Stimulated activated CD8-positive, alpha-beta memory T cell treated with anti-CD3 and anti-CD28 coated beads, Interleukin-12 subunit alpha, Interleukin-12 subunit beta, amount 100 ng/mL, for 4 hours (primary cell): ENCODE results near the gene RBFA.
A peak's percentile ranks its signal among the peaks of the same experiment; 100 is the strongest.

Experiments
- DNase-seq: peaks from one replicate; pipeline ENCODE4 v3.0.0-alpha.2; 2020; ENCODE audit warnings: low read depth

RBFA gene

DNA sequence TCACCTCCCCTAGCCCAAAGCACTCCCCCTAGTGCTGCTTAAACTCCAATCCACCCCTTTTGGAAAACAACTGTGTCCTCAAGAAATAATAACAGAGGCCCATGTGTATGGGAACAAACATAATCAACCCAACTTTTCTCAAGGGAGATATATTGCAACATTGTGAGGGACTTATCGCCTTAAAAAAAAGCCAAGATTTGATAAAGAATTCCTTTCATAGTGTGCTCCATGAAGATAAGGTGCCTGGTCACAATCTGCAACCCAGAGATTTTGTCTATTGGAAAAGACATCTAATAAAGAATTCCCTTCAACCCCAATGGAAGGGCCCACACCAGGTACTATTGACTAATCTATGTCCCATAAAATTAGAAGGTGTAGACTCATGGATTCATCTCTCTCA is 4.5 kb upstream of the RBFA start:
- no peak for DNase-seq

- peak; percentile 76 for DNase-seq
Observed at GRCh38 chr18:80033181-80034067, 810 bp upstream of the RBFA start.

DNA sequence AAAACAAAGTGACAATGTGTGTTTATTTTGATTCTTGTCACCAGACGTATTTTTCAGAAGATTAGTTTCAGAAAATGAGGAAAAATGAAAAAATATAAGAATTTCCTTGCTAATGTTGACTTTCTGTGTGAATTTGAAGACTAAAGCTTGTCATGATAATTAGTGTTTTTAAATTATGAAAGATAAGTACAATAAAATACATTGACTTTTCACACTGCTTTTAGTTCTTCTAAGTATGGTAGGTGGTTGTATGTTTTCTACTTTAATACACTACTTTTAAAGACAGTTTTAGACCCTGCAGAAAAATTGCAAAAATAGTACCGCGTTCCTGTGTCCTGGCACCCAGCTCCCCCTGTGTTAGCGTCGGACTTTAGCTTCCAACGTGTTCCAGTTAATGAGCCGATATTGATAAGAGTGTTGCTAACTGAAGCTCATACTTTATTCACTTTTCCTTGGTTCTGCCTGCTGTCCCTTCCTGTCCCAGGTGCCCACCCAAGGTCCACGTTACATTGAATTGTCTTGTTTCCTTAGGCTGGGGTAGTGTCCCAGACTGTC is 695 bp downstream of the RBFA start:
- no peak for DNase-seq

GRCh38 chr18:80035997-80036396 is 1.8 kb downstream of the RBFA start:
- DNase-seq: no peak

- DNase-seq: no peak
Observed at GRCh38 chr18:80037300-80037699, 3.1 kb downstream of the RBFA start.

DNA sequence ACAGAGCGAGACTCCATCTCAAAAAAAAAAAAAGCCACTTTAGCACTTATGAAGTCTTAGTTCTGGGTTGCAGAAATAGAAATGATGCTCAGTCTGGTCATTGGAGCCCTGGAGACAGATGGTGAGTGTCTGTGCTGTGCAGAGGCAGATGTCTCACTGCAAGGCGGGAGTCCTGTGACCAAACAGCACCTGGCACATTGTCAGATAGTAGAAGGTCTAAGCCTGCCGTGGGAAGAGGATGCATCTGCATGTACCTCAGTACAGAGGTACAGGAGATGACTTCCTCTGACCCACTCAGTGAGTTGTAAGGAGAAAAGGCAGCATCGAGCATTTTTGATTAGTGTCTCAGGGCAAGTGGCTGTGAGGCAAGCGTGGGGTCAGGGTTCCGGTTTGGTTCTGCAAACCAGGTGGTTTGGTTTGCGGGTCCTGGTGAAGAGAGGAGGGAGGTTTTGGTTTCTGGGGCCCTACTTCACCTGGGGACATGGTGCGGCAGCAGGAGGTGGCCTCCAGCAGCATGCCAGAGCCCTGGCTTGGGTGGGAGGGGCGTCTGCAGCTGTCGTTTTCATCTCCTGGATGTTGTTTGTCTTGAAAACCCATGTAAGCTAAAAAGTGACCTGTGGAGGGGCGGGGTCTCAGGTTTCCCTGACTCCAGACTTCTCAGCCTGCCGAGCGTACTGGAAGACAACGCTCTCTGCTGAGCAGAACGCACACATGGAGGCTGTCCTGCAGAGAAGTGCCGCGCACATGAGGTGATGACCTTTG is 3.8 kb downstream of the RBFA start:
- DNase-seq: no peak

DNA sequence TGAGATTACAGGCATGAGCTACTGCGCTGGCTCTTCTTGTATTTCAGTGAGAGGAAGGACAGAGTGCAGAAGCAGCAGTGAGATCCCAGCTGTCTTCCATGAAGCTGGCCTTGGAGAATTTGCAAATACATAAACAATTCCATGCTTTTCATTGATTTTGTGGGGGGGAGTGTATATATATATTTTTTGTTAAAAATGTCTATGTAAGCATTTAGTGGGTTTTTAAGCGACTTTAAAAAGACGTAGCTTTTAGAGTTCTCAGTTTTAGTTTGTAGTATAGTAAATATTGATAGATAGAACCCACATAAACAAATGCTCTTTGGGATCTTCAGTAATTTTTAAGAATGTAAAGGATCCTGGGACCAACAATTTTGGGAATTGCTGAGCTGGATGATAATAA is 6.3 kb downstream of the RBFA start:
- no peak for DNase-seq

- DNase-seq: no peak
Observed at GRCh38 chr18:80041424-80041823, 7.2 kb downstream of the RBFA start.

DNA sequence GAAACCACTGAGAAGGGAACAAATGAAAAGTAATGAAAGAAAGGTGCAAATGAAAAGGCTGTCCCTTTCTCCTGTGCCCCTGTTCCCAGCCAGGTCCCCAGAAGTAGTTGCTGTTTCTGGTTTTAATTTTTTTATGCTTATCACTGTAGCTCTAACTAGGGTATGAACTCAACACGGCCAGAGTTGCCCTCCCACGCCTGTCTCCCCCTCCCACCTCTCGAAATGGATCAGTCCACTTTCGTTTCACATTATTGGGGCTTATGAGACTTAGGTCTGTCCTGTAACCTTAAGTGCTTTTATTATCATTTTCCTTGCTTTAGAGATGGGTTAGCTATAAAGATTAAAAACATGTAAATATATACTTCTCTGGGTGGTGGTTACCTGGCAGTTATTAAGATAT is 8.6 kb downstream of the RBFA start:
- DNase-seq: no peak

DNA sequence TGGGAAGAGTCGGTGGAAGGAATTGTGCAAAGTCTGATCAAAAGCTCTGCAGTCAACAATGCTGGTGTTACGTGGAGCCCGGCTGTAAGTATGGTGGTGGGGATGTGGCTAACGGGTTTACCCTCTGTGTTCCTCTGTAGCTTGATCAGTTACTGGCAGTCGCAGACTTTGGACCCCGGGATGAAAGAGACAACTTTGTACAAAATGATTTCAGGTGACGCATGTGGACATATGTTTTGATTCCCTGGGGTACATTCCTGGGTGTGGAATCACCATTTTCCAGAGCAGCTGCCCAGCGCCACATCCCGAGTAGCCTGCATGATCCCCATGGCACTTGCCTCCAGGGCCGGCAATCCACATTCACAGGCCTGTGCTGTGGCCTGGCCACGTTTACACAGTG is 9.8 kb downstream of the RBFA start:
- no peak for DNase-seq

- no peak for DNase-seq
Observed at GRCh38 chr18:80046011-80046410, 11.8 kb downstream of the RBFA start.

DNA sequence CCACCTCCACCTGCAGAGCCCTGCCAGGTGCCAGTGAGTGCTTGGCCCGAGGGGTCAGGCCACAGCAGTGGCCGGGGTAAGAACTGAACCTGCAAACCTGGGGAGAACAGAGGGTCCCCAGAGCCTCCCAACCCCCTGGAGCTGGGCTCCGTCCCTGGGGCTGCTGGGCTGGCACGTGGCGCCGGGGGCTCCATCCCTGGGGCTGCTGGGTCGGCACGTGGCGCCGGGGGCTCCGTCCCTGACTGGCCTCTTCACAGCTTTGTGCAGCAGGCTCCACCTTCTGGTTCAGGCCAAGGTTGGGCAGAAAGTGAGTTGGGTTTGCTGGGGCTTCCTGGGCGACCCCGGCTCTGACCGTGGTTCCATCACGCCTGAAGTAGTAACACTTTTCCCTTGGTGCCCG is 12.2 kb downstream of the RBFA start:
- DNase-seq: no peak

- no peak for DNase-seq
Observed at GRCh38 chr18:80046961-80047541, 12.8 kb downstream of the RBFA start.

DNA sequence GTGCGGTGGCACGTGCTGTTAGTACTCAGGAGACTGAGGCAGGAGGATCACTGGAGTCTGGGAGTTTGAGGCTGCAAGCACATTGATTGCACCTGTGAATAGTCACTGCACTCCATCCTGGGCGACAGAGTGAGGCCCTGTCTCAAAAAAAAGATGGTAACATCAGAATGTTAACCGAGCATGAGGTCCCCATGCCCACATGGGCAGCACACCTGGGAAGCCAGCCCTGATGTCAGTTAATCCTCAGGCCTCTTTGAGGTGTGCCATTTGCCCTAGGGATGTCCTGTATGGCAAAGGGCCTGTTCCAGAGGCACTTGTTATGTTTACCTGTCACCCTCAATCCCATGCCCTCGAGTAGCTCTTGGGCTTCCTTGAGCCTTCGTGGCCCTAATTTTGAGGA is 16.6 kb downstream of the RBFA start:
- DNase-seq: no peak

- DNase-seq: no peak
Observed at GRCh38 chr18:80056095-80056494, 21.9 kb downstream of the RBFA start.

- no peak for DNase-seq
Observed at GRCh38 chr18:80059945-80060344, 25.7 kb downstream of the RBFA start.

- no peak for DNase-seq
Observed at GRCh38 chr18:80065705-80066104, 31.5 kb downstream of the RBFA start.

DNA sequence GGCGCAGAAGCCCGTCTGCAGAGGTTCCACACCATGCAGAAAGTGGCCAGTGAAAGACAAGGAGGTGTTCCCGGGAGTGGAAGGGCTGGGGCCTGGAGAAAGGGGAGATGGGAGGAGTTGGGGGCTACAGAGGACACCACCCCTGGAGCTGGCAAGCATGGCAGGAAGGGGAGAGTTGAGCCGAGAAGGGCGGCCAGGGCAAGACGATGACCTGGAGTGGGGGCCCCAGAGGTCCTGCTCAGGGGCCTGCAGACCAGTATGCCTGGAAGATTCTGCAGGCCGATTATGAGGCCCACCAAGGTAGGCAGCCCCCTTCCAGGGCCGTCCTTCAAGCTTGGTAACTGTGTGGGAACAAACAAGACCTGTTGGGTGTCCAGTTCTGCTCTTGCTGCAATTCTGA is 33.1 kb downstream of the RBFA start:
- no peak for DNase-seq

- no peak for DNase-seq
Observed at GRCh38 chr18:80067897-80068296, 33.7 kb downstream of the RBFA start.

- no peak for DNase-seq
Observed at GRCh38 chr18:80068571-80069272, 34.5 kb downstream of the RBFA start.

GRCh38 chr18:80070825-80071224 is 36.6 kb downstream of the RBFA start:
- no peak for DNase-seq

DNA sequence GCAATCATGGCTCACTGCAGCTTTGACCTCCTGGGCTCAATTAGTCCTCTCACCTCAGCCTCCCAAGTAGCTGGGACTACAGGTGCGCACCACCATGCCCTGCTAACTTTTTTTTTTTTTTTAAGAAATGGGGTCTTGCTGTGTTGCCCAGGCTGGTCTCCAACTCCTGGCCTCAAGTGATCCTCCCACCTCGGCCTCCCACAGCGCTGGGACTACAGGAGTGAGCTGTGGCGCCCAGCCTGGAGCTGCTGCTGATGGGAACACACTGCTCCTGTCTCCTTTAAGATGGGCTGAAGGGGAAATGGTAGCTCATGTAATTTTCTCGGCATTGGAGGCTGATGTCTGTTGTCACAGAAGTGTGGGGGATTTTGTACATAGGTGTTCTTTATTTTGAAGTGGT is 39.9 kb downstream of the RBFA start:
- no peak for DNase-seq
